Measurements from ENCODE around the gene VSIG8.

VSIG8 gene

DNA sequence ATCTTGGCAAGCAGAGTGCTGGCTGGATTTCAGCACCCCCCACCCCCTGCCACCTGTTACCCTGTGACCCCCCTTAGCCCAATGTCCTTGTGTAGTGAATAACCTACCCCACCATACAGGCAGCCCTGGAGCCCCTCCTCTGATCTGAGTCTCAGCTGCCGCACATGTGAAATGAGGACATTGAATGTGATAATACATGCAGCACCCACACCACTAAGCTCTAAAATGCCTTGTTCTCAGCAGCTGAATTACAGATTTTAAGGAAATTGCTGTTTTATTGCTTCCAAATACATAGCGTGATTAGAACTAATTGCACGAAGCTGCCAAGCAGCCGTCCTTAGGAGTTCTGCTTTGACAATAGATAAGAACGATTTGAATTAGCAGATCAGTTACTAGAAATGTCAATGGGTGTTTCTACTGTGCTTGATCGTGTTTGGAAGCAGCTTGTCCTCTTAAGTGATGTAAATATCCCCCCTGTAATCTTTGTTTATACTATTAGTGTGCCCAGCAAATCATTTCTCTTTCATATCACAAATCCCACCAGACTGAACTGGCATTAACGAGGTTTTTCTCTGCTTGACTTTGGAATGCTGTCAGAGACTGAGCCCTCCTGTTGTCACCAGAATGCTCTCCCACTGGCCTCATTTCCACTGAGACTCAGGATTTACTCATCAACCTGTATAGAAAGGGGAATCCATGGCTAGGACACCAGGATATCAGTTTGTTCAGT lies 30.9 kb downstream of the VSIG8 start:
- in situ Hi-C loops (cut with MboI; ENCODE audit: low sequenced_read_pairs): no loop called here

DNA sequence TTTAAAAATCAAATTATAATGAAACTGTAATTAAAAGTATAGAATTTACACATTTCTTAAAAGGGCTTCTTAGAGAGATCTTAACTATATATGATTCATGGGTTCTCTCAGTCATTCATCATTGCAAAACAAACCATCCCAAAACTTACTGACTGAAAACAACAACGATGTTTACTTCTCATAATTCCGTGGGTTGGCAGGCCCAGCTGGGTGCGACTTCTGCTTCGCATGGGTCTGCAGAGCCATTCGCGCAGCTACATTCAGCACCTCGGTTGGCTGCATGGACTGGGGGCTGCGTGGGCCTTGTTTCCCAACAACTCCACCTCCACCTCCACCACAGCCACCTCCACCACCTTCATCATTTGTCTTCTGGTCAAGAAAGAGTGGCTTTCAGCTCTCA lies 31.7 kb downstream of the VSIG8 start:
- in situ Hi-C loops (cut with MboI; ENCODE audit: low sequenced_read_pairs): no loop called here

DNA sequence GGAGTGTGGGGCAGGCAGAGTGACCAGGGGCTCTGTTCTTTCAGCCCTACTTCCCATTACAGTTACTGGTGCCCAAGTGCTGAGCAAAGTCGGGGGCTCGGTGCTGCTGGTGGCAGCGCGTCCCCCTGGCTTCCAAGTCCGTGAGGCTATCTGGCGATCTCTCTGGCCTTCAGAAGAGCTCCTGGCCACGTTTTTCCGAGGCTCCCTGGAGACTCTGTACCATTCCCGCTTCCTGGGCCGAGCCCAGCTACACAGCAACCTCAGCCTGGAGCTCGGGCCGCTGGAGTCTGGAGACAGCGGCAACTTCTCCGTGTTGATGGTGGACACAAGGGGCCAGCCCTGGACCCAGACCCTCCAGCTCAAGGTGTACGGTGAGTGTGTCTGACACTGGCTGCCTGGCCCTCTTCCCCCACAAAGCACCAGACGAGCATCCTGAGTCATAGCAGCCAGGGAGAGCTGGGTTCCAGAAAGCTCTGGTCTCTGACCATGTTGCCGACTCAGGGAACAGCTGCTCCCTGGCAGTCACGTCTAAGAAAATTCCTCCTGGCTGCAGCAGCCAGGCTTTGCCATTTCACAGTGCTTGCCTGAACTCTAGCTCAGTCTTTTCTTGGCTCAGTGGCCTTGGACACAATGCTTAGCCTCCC lies 32.5 kb downstream of the VSIG8 start:
- in situ Hi-C loops (cut with MboI; ENCODE audit: low sequenced_read_pairs): no loop called here

DNA sequence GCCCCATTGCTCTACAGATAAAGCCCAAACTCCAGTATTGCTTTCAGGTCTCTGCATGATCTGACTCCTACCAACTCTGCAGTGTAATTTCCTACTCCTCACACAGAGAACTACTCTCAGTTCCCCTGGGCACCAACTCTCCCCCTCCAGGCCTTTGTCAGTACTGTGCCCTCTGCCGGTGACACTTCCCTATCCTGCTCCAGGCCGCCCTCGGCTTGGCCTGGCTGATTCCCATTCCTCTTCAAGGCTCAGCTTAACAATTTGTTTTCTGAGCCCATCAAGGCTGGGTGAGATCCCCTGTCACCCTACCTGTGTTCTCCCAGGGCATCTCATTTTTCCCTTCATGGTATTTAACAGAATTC lies 33.2 kb downstream of the VSIG8 start:
- in situ Hi-C loops (cut with MboI; ENCODE audit: low sequenced_read_pairs): no loop called here

DNA sequence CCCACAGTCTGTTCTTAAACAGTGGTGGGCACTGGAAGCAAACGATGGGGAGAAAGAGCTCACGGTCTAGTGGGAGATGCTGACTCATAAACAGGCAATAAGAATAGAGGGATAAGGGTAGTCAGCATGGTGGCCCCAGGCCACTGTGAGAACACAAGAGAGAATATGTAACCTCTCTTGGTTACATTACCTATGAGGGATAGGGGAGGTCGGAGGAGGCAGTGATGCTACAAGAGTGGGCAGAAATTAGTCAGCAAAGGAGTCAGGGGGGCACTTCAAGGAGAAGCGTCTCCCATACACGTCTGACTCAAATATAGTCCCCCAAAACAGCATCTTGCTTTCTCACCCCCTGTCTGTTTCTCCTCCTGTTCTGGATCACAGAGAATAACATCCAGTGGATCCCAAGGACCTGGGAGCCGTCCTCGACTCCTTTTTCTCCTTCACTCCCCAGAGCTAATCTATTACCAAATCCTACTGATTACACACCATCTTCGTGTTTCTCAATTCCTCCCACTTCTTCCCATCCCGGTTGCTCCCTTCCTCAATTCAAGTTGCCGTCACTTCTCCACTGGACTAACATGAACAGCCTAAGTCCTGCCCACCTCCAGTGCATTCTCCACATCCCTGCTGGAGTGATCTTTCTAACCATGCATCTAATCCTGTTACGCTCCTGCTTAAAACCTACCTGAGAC lies 33.7 kb downstream of the VSIG8 start:
- in situ Hi-C loops (cut with MboI; ENCODE audit: low sequenced_read_pairs): no loop called here

DNA sequence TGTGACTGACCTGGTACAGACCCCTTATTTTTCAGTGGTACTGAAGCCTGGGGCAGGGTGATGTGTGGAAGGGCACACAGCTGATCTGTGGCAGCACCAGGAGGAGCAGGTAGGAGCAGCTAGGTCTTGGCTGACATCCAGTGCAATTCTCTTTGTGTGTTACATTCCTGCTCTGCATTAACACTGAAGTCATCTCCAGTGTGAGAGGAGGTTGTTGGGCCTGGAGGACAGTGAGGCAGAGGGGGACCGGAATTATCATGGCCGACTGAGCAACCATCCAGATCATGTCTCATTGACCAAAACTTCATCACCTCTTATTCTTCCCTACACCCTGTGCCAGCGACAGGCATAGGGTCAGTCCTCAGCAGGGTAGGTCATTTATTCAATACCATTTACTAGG lies 34.3 kb downstream of the VSIG8 start:
- in situ Hi-C loops (cut with MboI; ENCODE audit: low sequenced_read_pairs): no loop called here

DNA sequence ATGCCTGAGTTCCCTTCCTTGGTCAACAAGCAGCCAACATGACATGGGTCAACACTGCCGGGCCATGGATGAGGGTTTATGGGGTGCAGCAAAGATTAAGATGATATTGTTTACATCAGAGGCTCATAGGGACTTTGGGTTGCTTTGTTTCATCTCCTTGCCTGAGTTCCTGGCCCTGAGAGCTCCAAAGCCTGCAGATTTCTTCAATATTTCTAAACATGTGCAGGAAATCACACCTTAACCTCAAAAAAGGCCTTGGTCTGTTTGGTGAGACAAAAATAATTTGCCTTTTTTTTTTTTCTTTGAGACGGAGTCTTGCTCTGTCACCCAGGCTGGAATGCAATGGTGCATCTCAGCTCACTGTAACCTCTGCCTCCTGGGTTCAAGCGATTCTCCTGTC lies 34.9 kb downstream of the VSIG8 start:
- in situ Hi-C loops (cut with MboI; ENCODE audit: low sequenced_read_pairs): no loop called here

DNA sequence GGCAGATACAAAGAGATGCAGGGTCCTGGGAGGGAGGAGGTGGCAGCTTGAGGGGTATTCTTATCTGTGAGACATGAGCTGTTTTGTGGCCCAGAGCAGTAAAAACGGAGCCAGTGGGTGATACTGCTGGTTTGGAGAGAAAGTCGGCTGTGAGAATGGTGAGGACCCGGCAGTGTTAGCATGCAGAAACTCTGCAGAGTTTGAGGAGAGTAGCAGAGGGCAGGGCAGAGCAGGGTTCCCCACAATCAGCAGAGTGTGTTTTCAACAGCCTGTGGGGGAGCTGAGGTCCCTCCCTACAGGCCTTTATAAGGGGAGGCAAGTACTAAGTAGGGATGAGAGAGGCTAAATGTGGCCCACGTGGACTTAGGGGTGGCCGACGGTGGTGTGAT lies 35.4 kb downstream of the VSIG8 start:
- in situ Hi-C loops (cut with MboI; ENCODE audit: low sequenced_read_pairs): no loop called here

DNA sequence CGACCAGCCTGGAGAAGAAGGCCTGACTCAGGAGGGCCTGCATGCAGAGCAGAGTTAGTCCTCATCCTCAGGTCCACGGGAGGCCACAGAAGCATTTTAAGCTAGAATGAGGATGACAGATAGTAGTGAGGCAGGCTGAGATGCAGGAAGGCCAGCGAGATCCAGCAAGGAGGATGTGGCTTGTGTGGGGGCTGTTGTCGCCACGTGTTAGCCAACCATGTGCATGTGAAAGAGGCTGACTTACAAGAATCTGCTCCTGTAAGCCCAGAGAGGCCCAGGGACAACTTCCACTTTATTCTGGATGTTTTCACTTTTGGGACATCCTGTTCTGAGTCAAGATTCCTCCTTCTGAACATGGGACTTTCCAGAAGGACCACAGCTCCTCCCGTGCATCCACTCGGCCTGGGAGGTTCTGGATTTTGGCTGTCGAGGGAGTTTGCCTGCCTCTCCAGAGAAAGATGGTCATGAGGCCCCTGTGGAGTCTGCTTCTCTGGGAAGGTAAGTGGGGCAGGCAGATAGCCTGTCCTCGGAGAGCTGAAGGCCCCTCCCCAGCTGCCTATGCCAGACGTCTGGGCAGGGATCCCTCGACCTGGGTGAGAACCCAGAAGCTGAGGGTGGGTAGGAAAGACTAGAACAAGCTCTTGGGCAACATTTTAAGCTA lies 35.9 kb downstream of the VSIG8 start, which contains the start of gene SLAMF8:
TSS of gene SLAMF8 (plus strand) at position 433 of the 661 bp plus-strand sequence. CDS start at position 459, 26 bp downstream.
- in situ Hi-C loops (cut with MboI; ENCODE audit: low sequenced_read_pairs): no loop called here

DNA sequence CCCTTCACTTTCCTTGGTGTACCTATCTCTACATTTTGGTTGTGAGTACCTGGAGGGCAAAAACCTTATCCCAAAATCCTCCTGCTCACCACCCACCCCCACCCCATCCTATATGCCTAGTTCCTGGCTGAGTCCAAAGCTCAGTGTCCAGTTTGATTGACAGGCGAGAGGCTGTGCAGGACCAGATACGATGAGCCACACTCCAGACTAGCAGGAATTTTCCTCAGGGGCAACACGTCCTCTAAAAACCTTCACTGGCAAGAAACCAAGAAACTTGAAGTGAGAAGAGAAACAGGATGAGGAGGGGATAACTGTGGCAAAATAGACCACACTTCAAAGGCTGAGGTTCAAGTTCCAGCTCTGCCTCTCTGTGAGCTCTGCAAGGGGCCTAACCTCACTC lies 36.9 kb downstream of the VSIG8 start:
- in situ Hi-C loops (cut with MboI; ENCODE audit: low sequenced_read_pairs): no loop called here

DNA sequence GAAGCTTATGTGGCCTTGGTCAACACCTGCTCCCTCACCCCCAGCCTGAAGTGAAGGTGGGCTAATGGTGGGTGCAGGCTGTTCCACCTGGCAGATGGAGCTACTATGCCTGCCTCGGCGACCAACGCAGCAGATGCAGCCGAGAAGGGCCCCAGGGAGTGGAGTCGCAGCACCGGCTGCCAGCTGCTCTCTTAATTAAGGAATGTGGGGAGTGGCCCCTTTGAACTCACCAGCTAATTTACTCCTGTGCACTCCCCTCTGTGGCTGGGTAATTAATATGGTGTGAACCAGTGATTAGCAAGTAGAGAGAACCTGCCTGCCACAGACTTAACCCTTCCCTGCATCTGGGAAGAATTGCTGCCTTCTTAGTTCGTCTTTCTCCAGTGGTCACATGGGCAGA lies 39.1 kb downstream of the VSIG8 start:
- in situ Hi-C loops (cut with MboI; ENCODE audit: low sequenced_read_pairs): no loop called here

DNA sequence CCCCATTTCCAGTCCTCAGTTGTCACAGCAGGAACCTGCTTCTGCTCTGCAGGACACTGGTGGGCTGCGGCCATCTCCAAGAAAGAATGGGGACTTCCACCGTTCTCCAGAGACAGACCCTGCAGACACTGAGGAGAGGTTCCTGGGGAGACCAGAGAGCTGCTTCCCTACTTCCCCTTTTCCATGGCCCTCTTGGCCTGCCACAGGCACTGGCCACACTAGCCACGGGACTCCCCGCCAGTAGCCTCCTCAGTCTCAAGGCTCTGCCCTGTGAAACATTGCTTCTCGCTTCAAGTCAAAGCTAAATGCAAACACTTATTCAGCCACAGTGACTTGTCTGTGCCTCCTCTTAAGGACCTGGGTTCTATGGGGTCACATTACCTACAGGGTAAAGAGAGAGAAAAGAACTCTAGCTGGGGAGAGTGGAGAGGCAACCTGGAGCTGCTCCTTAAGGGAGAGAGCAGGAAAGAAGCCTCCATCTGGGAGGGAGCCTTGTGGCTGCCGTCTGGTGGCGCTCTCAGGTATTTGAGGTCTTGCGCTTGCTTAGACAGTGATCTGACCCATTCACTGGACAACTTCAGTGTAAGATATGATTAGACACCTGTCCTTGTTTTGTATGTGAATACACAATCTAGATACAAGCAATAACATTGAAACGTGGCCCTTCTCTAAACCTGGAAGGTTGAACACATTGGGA lies 41.1 kb downstream of the VSIG8 start:
- in situ Hi-C loops (cut with MboI; ENCODE audit: low sequenced_read_pairs): no loop called here

DNA sequence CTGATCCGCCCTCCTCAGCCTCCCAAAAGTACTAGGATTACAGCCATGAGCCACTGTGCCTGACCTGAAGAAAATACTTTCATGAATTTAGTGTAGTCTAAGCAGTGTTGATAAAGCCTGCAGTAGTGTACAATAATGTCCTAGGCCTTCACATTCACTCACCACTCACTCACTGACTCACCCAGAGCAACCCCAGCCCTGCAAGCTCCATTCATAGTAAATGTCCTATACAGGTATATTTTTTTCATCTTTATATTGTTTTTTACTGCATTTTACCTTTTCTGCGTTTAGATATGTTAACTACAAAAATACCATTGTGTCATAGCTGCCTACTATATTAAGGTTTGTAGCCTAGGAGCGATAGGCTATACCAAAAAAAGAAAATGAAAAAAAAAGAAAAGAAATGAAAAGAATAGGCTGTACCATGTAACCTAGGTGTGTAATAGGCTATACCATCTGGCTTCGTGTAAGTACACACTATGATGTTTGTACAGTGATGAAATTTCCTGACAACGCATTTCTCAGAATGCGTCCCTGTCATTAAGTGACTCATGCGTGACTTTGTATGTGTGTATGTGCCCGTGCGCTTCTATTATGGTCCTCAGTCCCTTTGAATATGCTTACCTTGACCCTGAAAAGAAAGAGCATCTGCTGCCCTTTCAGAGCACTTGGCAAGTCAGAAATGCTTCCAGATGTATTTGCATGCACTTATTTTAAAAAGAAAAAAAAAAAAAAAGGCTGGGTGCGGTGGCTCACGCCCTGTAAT lies 45.0 kb downstream of the VSIG8 start:
- in situ Hi-C loops (cut with MboI; ENCODE audit: low sequenced_read_pairs): no loop called here

DNA sequence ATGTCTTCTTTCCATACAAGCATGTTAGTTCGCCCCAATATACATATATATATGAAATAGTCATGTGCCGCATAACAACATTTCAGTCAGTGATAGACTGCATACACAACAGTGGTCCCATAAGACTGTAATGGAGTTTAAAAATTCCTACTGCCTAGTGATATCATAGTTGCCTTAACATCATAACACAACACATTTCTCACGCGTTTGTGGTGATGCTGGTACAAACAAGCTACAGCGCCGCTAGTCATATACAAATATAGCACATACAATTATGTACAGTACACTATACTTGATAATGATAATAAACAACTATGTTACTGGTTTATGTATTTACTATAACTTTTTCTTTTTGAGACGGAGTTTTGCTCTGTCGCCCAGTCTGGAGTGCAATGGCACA lies 46.5 kb downstream of the VSIG8 start:
- in situ Hi-C loops (cut with MboI; ENCODE audit: low sequenced_read_pairs): no loop called here

DNA sequence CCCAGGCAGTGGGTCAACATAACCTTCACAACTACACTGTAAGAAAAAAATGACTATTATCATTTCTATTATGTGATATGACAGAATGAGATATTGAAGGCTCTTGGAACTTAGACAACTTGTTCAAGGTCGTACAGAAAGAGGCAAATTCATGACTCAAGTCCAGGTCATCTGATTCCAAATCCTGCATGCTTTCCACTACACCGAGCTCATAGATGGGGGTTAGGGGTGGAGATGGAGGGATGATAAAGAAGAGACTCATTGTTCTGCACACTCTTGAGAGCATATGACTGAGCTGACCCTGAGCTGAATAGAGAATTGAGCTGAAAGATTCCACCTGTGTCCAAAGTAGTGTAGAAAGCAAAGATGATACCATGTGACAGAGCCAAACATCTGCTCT lies 57.5 kb downstream of the VSIG8 start:
- in situ Hi-C loops (cut with MboI; ENCODE audit: low sequenced_read_pairs): no loop called here
